Endothelial cell of umbilical vein (primary cell): ENCODE measurements around the gene MMP24. TPM values are rescaled to one million over a fixed set of nuclear protein-coding genes. Genes with fewer than 3 reads are reported as not detected.
A peak's percentile ranks its signal among the peaks of the same experiment; 100 is the strongest.

ENCODE experiments used
- BruUV-seq: library from RNA; stranded (reverse); fragments of 400-500 nt; replicated peaks from 2 replicates; lab custom pipeline; 2021; lab: Mats Ljungman, UMichigan
- CTCF ChIA-PET: fragments of 300-600, 350-600 bp; sonication (Branson Sonifier 250); formaldehyde crosslinking; loops from one replicate; lab custom pipeline; 2021; ENCODE audit warnings: antibody characterized with exemption, inconsistent platforms; lab: Charles Lee
- POLR2A ChIA-PET: fragments of 300-600, 350-600 bp; sonication (Branson Sonifier 250); formaldehyde crosslinking; loops from one replicate; lab custom pipeline; 2021; ENCODE audit warnings: antibody characterized with exemption, inconsistent platforms; lab: Charles Lee
- DNase-seq: peaks from one replicate; pipeline ENCODE4 v3.0.0-alpha.2; 2011; ENCODE audit warnings: low read depth, low spot score
- FAIRE-seq: peaks from 2 replicates; lab custom pipeline; 2011; peaks lifted over from hg19 to GRCh38; lab: Jason Lieb, UNC
- H2AFZ ChIP-seq: 2 replicates; pipeline ENCODE4 v1.6.0; 2012; ENCODE audit warnings: low read depth, low read length, control low read depth, inconsistent platforms
- H3K27ac ChIP-seq: 2 replicates; pipeline ENCODE4 v1.5.1; 2011; ENCODE audit warnings: low read depth, mild to moderate bottlenecking, control low read depth, low read length, moderate library complexity; ENCODE audit not compliant: insufficient read depth
- H3K27me3 ChIP-seq, 2 experiments: 2 replicates each; pipeline versions ENCODE4 v1.6.0 to v1.6.1; 2011; ENCODE audit warnings: low read length in 2 of 2, mixed read lengths in 1 of 2; ENCODE audit not compliant: control insufficient read depth in 2 of 2, insufficient read depth in 2 of 2
- H3K36me3 ChIP-seq, 2 experiments: 2 replicates in 1 of 2; 3 replicates in 1 of 2; pipeline ENCODE4 v1.5.1; 2011; ENCODE audit warnings: low read length in 2 of 2, mild to moderate bottlenecking in 1 of 2, moderate library complexity in 1 of 2; ENCODE audit not compliant: control insufficient read depth in 2 of 2, insufficient read depth in 2 of 2; ENCODE audit errors: extremely low read depth in 1 of 2
- H3K4me1 ChIP-seq: 3 replicates; pipeline ENCODE4 v1.5.1; 2011; ENCODE audit warnings: mild to moderate bottlenecking, low read length; ENCODE audit not compliant: control insufficient read depth, insufficient read depth; ENCODE audit errors: extremely low read depth
- H3K4me2 ChIP-seq: 2 replicates; pipeline ENCODE4 v1.6.1; 2011; ENCODE audit warnings: low read length, control low read depth, mixed read lengths; ENCODE audit not compliant: insufficient read depth
- H3K4me3 ChIP-seq, 3 experiments: fragments of 200-600 bp in 1 of 3; sonication (generic), shearing (Covaris generic) in 1 of 3; replicated peaks in 1 of 3; 2 replicates each; pipeline ENCODE4 v1.5.1; 2011 to 2016; ENCODE audit warnings: control low read depth in 3 of 3, low read length in 3 of 3, mild to moderate bottlenecking in 2 of 3, inconsistent platforms in 1 of 3, low read depth in 1 of 3, moderate library complexity in 1 of 3; ENCODE audit not compliant: insufficient read depth in 1 of 3
- H3K79me2 ChIP-seq: 2 replicates; pipeline ENCODE4 v1.6.0; 2012; ENCODE audit warnings: low read length, inconsistent platforms; ENCODE audit not compliant: control insufficient read depth, insufficient read depth
- H3K9ac ChIP-seq: replicated peaks from 2 replicates; pipeline ENCODE3; 2011; ENCODE audit warnings: low read length, control low read depth; ENCODE audit not compliant: insufficient read depth; ENCODE audit errors: extremely low read depth
- H3K9me1 ChIP-seq: replicated peaks from 3 replicates; pipeline ENCODE4 v1.6.0; 2011; ENCODE audit warnings: mild to moderate bottlenecking, low read length; ENCODE audit not compliant: control insufficient read depth, insufficient read depth; ENCODE audit errors: extremely low read depth
- H3K9me3 ChIP-seq: replicated peaks from 2 replicates; pipeline ENCODE4 v1.5.1; 2012; ENCODE audit warnings: low read length, inconsistent platforms; ENCODE audit not compliant: control insufficient read depth, insufficient read depth
- H4K20me1 ChIP-seq: replicated peaks from 2 replicates; pipeline ENCODE3; 2011; ENCODE audit warnings: mild to moderate bottlenecking, low read length; ENCODE audit not compliant: control insufficient read depth, insufficient read depth; ENCODE audit errors: extremely low read depth
- EZH2 ChIP-seq: IDR thresholded peaks from 2 replicates; pipeline ENCODE4 v1.6.1; 2012; ENCODE audit warnings: borderline replicate concordance, low read depth, mild to moderate bottlenecking, moderate library complexity, low read length, inconsistent platforms; ENCODE audit not compliant: severe bottlenecking
- GATA2 ChIP-seq: IDR thresholded peaks from 2 replicates; pipeline ENCODE4 v1.7.0; 2011; ENCODE audit warnings: low read depth, mild to moderate bottlenecking, moderate library complexity, mixed read lengths, low read length; ENCODE audit not compliant: insufficient read length, insufficient read depth
- JUN ChIP-seq: IDR thresholded peaks from 2 replicates; pipeline ENCODE4 v1.6.1; 2011; ENCODE audit warnings: borderline replicate concordance, low read depth; ENCODE audit not compliant: insufficient read length, insufficient read depth
- POLR2A ChIP-seq: IDR thresholded peaks from 2 replicates; pipeline ENCODE4 v1.6.1; 2012; ENCODE audit warnings: low read depth, mild to moderate bottlenecking, control low read depth, low read length
- POLR2AphosphoS5 ChIP-seq: IDR thresholded peaks from 2 replicates; pipeline ENCODE4 v1.6.1; 2012; ENCODE audit warnings: low read depth, mild to moderate bottlenecking, control low read depth, low read length, moderate library complexity; ENCODE audit not compliant: insufficient read depth
- dilution Hi-C: fragments of 300-500 bp; cut with MboI; formaldehyde crosslinking; loops from one replicate; pipeline ENCODE4 v1.15.0; 2019; ENCODE audit warnings: low sequenced_read_pairs; ENCODE audit not compliant: extremely low pct_ligation_motif_present
- intact Hi-C: fragments of 100-400 bp; cut with micrococcal nuclease; formaldehyde crosslinking; loops from one replicate; pipeline ENCODE4 v1.10.0; 2022
- polyA plus RNA-seq, 4 experiments: library from polyadenylated mRNA; depleted of rRNA in 3 of 4; stranded (reverse) in 3 of 4; unstranded in 1 of 4; fragments of >200 nt; gene quantifications; 2 replicates each; pipeline versions ENCODE4 v1.2.1 to v1.2.3, GENCODE V29; 2011 to 2012; ENCODE audit warnings: missing spikeins in 1 of 4
- total RNA-seq: library from RNA; stranded (reverse); gene quantifications from 2 replicates; pipeline ENCODE4 v1.2.3, GENCODE V29; 2021
- TF ChIP-seq, protein P1 (sequence below): IDR thresholded peaks from 2 replicates; pipeline ENCODE4 v1.6.1; 2011; ENCODE audit not compliant: insufficient read depth, insufficient read length

MMP24 gene
- total and polyA plus RNA-seq, 2 donors (not counting 3 experiments of a cell fraction or from before 2014, with no cell fraction given), result 0.27 to 0.54 TPM

- Histone ChIP-seq H3K9ac (peak within 1 kb of the TSS; percentile 89), H3K4me3 (peak within 1 kb of the TSS; percentile 82 to 93 (median 89)), H4K20me1 (no peaks in the 10 kb centered on the region), H3K9me1 (no peaks in the 10 kb centered on the region), H2AFZ (peak within 1 kb of the TSS; percentile 98), H3K36me3 (peaks cover 10 to 13% of the 10 kb centered on the region in 2 experiments), H3K27me3 (no peaks in the 10 kb centered on the region), H3K27ac (peak within 1 kb of the TSS; percentile 59), H3K4me2 (peak within 1 kb of the TSS; percentile 87), H3K79me2 (peaks cover 33% of the 10 kb centered on the region), H3K4me1 (peaks cover 12% of the 10 kb centered on the region), H3K9me3 (no peaks in the 10 kb centered on the region)
- FAIRE-seq, result peak; percentile 92
- dilution Hi-C loops (no loop called here), intact Hi-C loops (loop anchor here (1.0 kb wide), 1 partner anchor 20 kb away; no protein-coding TSS in a partner anchor)
- POLR2A ChIA-PET, result interaction anchor here (0.6 to 1.6 kb wide), 6 partner anchors 9 to 377 kb away, joined by 3 to 5 read pairs (median 4); partner anchors contain the start of genes CEP250 and EDEM2
- BruUV-seq, result no TSS peak
- TF ChIP-seq, protein P1, sequence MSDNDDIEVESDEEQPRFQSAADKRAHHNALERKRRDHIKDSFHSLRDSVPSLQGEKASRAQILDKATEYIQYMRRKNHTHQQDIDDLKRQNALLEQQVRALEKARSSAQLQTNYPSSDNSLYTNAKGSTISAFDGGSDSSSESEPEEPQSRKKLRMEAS, result peak; percentile 9
- TF ChIP-seq GATA2, result no peak
- no peak for TF ChIP-seq EZH2
- peak; percentile 67 for TF ChIP-seq POLR2A
- TF ChIP-seq POLR2AphosphoS5, result peak; percentile 78
- TF ChIP-seq JUN, result no peak
- DNase-seq, result peak; percentile 77
- CTCF ChIA-PET, result interaction anchor here (0.7 to 1.8 kb wide), 6 partner anchors 12 to 163 kb away, joined by 3 to 11 read pairs (median 9); partner anchors contain the start of gene GDF5
These were observed 57.9 kb downstream of the MMP24 start, which contains the start of gene EIF6 for GRCh38 chr20:35284267-35284991. Gene EIF6 (minus strand): TSS chr20:35284772. CDS start chr20:35284487, 285 bp downstream.
